DND-41 (cell line): Measurements from ENCODE around the gene FOXP4.

Experiments used
- ATAC-seq: fragments of 200-7000 bp; cut with Tn5 transposase; 3 replicates; pipeline ENCODE4 v1.9.1; 2021; ENCODE audit warnings: low read depth; ENCODE audit not compliant: insufficient read depth
- DNase-seq: peaks from one replicate; pipeline ENCODE4 v3.0.0-alpha.2; 2020
- H2AFZ ChIP-seq: 2 replicates; pipeline ENCODE4 v1.6.0; 2012; ENCODE audit warnings: low read depth, low read length
- H3K27ac ChIP-seq: 2 replicates; pipeline ENCODE4 v1.5.1; 2012; ENCODE audit warnings: low read length, inconsistent platforms
- H3K27me3 ChIP-seq: fragments of 200-600 bp; sonication (generic); 2 replicates; pipeline ENCODE4 v1.6.0; 2012; ENCODE audit warnings: low read length, mild to moderate bottlenecking, inconsistent platforms; ENCODE audit not compliant: insufficient read depth, poor library complexity
- H3K36me3 ChIP-seq: 2 replicates; pipeline ENCODE4 v1.5.1; 2012; ENCODE audit warnings: low read length, inconsistent platforms; ENCODE audit not compliant: insufficient read depth
- H3K4me1 ChIP-seq: 2 replicates; pipeline ENCODE4 v1.5.1; 2012; ENCODE audit warnings: mild to moderate bottlenecking, low read length; ENCODE audit not compliant: insufficient read depth
- H3K4me2 ChIP-seq: 2 replicates; pipeline ENCODE4 v1.6.0; 2012; ENCODE audit warnings: mild to moderate bottlenecking, moderate library complexity, low read length, inconsistent platforms; ENCODE audit not compliant: insufficient read depth
- H3K4me3 ChIP-seq, 2 experiments: fragments of 200-600 bp in 1 of 2; shearing (Covaris generic) in 1 of 2; 2 replicates each; pipeline ENCODE4 v1.5.1; 2012 to 2016; ENCODE audit warnings: inconsistent platforms in 2 of 2, low read length in 2 of 2, mild to moderate bottlenecking in 2 of 2, low read depth in 1 of 2, moderate library complexity in 1 of 2
- H3K79me2 ChIP-seq: 2 replicates; pipeline ENCODE4 v1.6.0; 2012; ENCODE audit warnings: low read length, inconsistent platforms; ENCODE audit not compliant: insufficient read depth
- H3K9ac ChIP-seq: 2 replicates; pipeline ENCODE4 v1.6.0; 2012; ENCODE audit warnings: low read depth, mild to moderate bottlenecking, inconsistent platforms, low read length, moderate library complexity
- H3K9me3 ChIP-seq: 2 replicates; pipeline ENCODE4 v1.5.1; 2012; ENCODE audit warnings: low read length, moderate library complexity, mild to moderate bottlenecking, inconsistent platforms; ENCODE audit not compliant: insufficient read depth, severe bottlenecking
- H4K20me1 ChIP-seq: 2 replicates; pipeline ENCODE4 v1.6.0; 2012; ENCODE audit warnings: low read length; ENCODE audit not compliant: insufficient read depth
- CTCF ChIP-seq: IDR thresholded peaks from 2 replicates; pipeline ENCODE4 v1.5.1; 2012; ENCODE audit warnings: borderline replicate concordance, low read length, moderate library complexity, mild to moderate bottlenecking; ENCODE audit not compliant: poor library complexity, severe bottlenecking; ENCODE audit errors: extremely low read depth
- EZH2 ChIP-seq: IDR thresholded peaks from 3 replicates; pipeline ENCODE4 v1.6.1; 2012; ENCODE audit warnings: borderline replicate concordance, low read depth, mild to moderate bottlenecking, moderate library complexity, low read length, inconsistent platforms; ENCODE audit not compliant: severe bottlenecking

Gene FOXP4

GRCh38 chr6:41621802-41622201, 75.6 kb downstream of the FOXP4 start:
- H3K36me3 ChIP-seq, result no peaks in the 10 kb centered on the region
- TF ChIP-seq CTCF (no peak), EZH2 (no peak)
- H4K20me1 ChIP-seq, result no peaks in the 10 kb centered on the region
- no peaks in the 10 kb centered on the region for H3K79me2 ChIP-seq
- no peak overlapping the region for H3K9ac ChIP-seq
- H2AFZ ChIP-seq, result no peak overlapping the region
- H3K4me1 ChIP-seq, result peaks cover 31% of the 10 kb centered on the region
- H3K4me3 ChIP-seq, result no peak overlapping the region
- H3K27me3 ChIP-seq, result no peaks in the 10 kb centered on the region
- DNase-seq (no peak), ATAC-seq (no peak)
- H3K9me3 ChIP-seq, result peaks cover 8% of the 10 kb centered on the region
- H3K27ac ChIP-seq, result no peak overlapping the region
- H3K4me2 ChIP-seq, result no peak overlapping the region

- no peaks in the 10 kb centered on the region for H3K36me3 ChIP-seq
- H3K4me3 ChIP-seq, result no peak overlapping the region
- no peaks in the 10 kb centered on the region for H3K79me2 ChIP-seq
- H4K20me1 ChIP-seq, result no peaks in the 10 kb centered on the region
- no peak overlapping the region for H3K27ac ChIP-seq
- no peak overlapping the region for H2AFZ ChIP-seq
- H3K4me1 ChIP-seq, result peaks cover 36% of the 10 kb centered on the region
- H3K9ac ChIP-seq, result no peak overlapping the region
- no peaks in the 10 kb centered on the region for H3K27me3 ChIP-seq
- ATAC-seq (no peak), DNase-seq (no peak)
- H3K4me2 ChIP-seq, result no peak overlapping the region
- peaks cover 8% of the 10 kb centered on the region for H3K9me3 ChIP-seq
- no peak for TF ChIP-seq EZH2
Observed at GRCh38 chr6:41622206-41622988, 76.2 kb downstream of the FOXP4 start.

- no peaks in the 10 kb centered on the region for H3K79me2 ChIP-seq
- H3K36me3 ChIP-seq, result no peaks in the 10 kb centered on the region
- H2AFZ ChIP-seq, result no peak overlapping the region
- DNase-seq (no peak), ATAC-seq (no peak)
- no peaks in the 10 kb centered on the region for H3K27me3 ChIP-seq
- H3K4me1 ChIP-seq, result peaks cover 44% of the 10 kb centered on the region
- H4K20me1 ChIP-seq, result no peaks in the 10 kb centered on the region
- H3K4me2 ChIP-seq, result no peak overlapping the region
- peaks cover 8% of the 10 kb centered on the region for H3K9me3 ChIP-seq
- H3K9ac ChIP-seq, result no peak overlapping the region
- H3K27ac ChIP-seq, result no peak overlapping the region; the same call in 1 of the 2 replicates
- no peak for TF ChIP-seq EZH2
- no peak for TF ChIP-seq CTCF
- H3K4me3 ChIP-seq, result no peak overlapping the region
Observed at GRCh38 chr6:41623330-41623729, 77.1 kb downstream of the FOXP4 start.

- no peaks in the 10 kb centered on the region for H3K27me3 ChIP-seq
- H3K4me1 ChIP-seq, result peaks cover 44% of the 10 kb centered on the region
- ATAC-seq, result peak; percentile 52
- H3K4me2 ChIP-seq, result peak overlapping the region; percentile 41
- peak overlapping the region in 1 of 2 experiments; percentile 5; a peak in 1 of 4 replicates for H3K4me3 ChIP-seq
- no peak for TF ChIP-seq CTCF
- no peak for TF ChIP-seq EZH2
- DNase-seq, result peak; percentile 69
- H3K9me3 ChIP-seq, result peaks cover 8% of the 10 kb centered on the region
- H3K36me3 ChIP-seq, result no peaks in the 10 kb centered on the region
- peak overlapping the region; percentile 61 for H2AFZ ChIP-seq
- H3K27ac ChIP-seq, result peak overlapping the region; percentile 91
- H3K9ac ChIP-seq, result peak overlapping the region; percentile 43
- no peaks in the 10 kb centered on the region for H4K20me1 ChIP-seq
- H3K79me2 ChIP-seq, result no peaks in the 10 kb centered on the region
Observed at GRCh38 chr6:41624621-41625380, 78.6 kb downstream of the FOXP4 start.
